Fibroblast of upper back skin (primary cell): ENCODE measurements around the gene BTNL9.
"Not testable (repeated sequence)": the region's sequence is repeated elsewhere in the genome, so short reads cannot be mapped to it uniquely, and the experiment has no call there.

ENCODE experiments used
- DNase-seq: peaks from one replicate; pipeline ENCODE4 v3.0.0-alpha.2; 2013

The BTNL9 gene

GRCh38 chr5:181062631-181063030 is 22.6 kb downstream of the BTNL9 start:
- DNase-seq: no peak

GRCh38 chr5:181063514-181063913 is 23.4 kb downstream of the BTNL9 start:
- DNase-seq: no peak

GRCh38 chr5:181064987-181065386 is 24.9 kb downstream of the BTNL9 start:
- DNase-seq: no peak

GRCh38 chr5:181069767-181070491 is 29.9 kb downstream of the BTNL9 start:
- DNase-seq: no peak

- no peak for DNase-seq
Observed at GRCh38 chr5:181070523-181070922, 30.5 kb downstream of the BTNL9 start.

- no peak for DNase-seq
Observed at GRCh38 chr5:181071257-181071656, 31.2 kb downstream of the BTNL9 start.

- no peak for DNase-seq
Observed at GRCh38 chr5:181076920-181077319, 36.9 kb downstream of the BTNL9 start.

- no peak for DNase-seq
Observed at GRCh38 chr5:181081989-181082388, 41.9 kb downstream of the BTNL9 start.

GRCh38 chr5:181084621-181085195 is 44.6 kb downstream of the BTNL9 start:
- no peak for DNase-seq

GRCh38 chr5:181086026-181086883 is 46.2 kb downstream of the BTNL9 start:
- DNase-seq: no peak

- no peak for DNase-seq
Observed at GRCh38 chr5:181086884-181087205, 46.8 kb downstream of the BTNL9 start.

GRCh38 chr5:181087309-181087708 is 47.2 kb downstream of the BTNL9 start:
- DNase-seq: no peak

- DNase-seq: no peak
Observed at GRCh38 chr5:181088289-181088688, 48.2 kb downstream of the BTNL9 start.

- no peak for DNase-seq
Observed at GRCh38 chr5:181092428-181092827, 52.4 kb downstream of the BTNL9 start.

GRCh38 chr5:181095162-181095561 is 55.1 kb downstream of the BTNL9 start:
- DNase-seq: not testable (repeated sequence)

GRCh38 chr5:181096721-181097382 is 56.8 kb downstream of the BTNL9 start:
- DNase-seq: not testable (repeated sequence)

- DNase-seq: not testable (repeated sequence)
Observed at GRCh38 chr5:181097383-181097753, 57.3 kb downstream of the BTNL9 start.

- not testable (repeated sequence) for DNase-seq
Observed at GRCh38 chr5:181097759-181098491, 57.9 kb downstream of the BTNL9 start.

GRCh38 chr5:181098762-181099601 is 58.9 kb downstream of the BTNL9 start:
- no peak for DNase-seq

- no peak for DNase-seq
Observed at GRCh38 chr5:181099602-181100086, 59.6 kb downstream of the BTNL9 start.

- no peak for DNase-seq
Observed at GRCh38 chr5:181100121-181100875, 60.2 kb downstream of the BTNL9 start.
